GM19043 (cell line): ENCODE data around the gene SLC26A2.

ENCODE experiments used
- ATAC-seq: cut with Tn5 transposase; IDR thresholded peaks from one replicate; pipeline ENCODE4 v1.9.1; 2021; ENCODE audit warnings: low read depth; ENCODE audit not compliant: unreplicated experiment

The SLC26A2 gene

DNA sequence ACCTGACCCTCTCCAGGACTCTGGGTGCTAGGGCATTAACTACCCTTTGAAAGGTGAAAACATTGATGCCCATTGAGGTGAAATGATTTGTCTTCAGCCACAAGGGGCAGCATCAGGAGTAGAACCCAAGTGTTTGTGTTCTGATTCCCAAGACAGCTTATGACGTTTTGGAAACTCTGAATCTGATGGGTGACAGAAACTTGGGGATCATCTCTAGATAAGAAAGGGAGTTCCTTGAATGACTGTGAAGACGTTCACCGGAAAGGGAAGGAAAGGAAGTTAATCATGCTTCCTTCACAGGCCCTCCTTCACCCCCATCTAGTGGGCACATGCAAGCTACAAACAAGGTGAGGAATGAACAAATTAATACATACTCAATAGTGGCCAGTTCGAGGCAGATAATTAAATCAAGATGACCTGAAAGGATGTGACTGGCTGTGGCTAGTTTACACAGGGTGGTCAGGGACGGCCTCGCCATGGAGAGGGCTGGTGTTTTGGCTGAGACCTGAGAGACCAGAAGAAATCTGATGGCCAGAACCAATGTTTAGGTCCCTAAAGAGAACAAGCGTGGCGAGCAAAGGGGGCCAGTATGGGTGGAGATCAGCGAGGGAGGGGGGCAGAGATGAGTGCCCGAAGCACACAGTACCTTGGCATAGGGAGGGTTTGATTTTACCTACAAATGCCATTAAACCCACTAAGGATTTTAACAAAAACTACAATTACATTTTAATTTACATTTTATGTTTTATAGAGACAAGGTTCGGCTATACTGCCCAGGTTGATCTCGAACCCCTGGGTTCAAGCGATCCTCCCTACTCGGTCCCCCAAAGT, 937 bp upstream of the SLC26A2 start:
- no peak for ATAC-seq

DNA sequence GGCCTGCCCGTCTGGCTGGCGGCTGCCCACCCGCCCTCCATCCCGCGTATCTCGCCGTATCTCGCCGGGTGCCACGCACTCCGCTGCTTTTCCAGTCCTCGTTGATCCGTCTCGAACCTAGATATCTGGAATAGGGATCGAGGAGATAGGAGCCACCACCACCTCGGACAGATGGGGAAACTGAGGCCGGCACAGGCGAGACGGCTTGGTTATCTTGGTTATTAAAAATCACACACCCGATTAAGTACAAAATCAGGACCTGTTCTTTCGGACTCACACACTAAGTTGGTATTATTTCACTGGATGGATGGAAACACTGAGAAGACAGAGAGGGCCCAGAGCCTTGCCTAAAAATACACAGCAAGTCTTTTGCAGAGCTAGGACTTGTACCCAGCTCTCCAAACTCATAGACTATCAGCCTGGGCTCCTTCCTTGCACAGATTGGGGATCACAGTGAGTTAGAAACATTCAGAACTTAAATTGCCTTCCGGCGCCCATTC, 678 bp downstream of the SLC26A2 start:
- no peak for ATAC-seq

DNA sequence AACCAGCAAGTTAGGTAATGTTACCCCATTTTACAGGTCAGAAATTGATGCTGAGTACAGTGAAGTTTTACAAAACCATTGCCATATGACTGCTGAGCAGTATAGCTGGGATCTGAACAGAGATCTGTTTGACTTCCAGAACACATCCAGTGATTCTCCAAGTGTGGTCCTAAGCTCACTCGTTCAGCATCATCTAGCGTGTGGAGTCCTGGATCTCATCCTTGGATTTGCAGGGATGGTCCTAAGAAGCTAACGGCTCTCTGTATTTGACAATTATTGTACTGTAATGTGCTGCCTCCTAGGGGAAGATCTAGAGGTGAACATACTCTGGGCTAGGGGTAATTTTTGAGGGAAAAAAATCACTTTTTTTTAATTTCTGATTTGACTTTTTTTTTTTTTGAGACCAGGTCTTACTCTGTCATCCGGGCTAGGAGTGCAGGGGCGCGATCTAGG, 1.4 kb downstream of the SLC26A2 start:
- no peak for ATAC-seq

DNA sequence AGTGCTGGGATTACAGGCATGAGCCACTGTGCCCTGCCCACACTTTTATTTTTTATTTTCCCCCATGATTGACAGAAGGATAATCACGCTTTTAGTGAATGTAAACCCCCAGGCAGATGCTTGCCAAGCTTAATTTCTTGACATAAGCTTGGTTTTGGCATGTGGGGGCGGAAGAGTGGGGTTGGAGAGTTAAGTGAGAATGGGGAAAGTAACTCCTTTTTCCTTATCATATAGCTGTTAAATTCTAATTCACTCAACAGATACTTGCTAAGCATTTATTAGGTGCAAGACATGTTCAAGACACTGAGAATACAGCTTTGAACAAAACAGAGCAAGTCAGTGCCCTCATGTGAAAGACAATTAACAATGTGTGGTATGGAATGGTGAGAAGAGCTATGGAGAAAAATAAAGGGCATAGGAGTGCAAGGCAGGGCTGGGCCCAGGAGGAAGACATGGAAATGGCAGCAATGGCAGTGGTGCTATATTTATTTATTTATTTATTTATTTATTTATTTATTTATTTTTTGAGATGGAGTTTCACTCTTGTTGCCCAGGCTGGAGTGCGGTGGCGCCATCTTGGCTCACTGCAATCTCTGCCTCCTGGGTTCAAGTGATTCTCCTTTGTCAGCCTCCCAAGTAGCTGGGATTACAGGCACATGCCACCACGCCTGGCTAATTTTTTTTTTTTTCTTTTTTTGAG, 2.2 kb downstream of the SLC26A2 start:
- ATAC-seq, result no peak

DNA sequence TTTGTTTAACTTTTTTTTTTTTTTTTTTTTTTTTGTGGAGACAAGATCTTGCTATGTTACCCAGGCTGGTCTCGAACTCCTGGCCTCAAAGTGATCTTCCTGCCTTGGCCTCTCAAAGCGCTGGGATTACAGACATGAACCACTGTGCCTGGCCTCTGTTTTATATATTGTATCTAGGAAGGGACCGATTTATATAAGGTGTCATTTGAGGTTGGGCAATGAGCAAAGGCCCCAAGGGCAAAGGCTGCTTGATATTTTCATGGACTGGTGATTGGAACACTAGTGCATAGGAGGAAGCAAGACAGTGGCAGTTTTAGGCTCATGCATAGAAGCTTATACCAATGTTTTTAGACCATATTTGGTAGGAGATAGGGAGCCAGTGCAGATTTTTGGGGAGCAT, 3.2 kb downstream of the SLC26A2 start:
- ATAC-seq, result no peak

DNA sequence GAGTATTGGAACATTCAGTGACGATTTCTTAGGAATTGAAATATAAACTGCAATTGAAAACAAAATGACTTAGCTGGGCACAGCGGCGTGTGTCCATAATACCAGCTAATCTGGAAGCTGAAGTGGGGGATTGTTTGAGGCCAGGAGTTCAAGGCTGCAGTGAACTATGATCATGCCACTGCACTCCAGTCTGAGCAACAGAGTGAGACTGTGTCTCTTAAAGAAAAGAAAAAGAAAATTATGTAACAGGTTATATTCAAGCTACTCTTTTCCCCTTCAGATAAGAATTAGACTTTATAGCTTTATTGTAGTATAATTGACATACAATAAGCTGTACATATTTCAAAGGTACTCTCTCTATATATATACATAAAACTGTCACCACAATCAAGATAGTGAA, 6.4 kb downstream of the SLC26A2 start:
- no peak for ATAC-seq

DNA sequence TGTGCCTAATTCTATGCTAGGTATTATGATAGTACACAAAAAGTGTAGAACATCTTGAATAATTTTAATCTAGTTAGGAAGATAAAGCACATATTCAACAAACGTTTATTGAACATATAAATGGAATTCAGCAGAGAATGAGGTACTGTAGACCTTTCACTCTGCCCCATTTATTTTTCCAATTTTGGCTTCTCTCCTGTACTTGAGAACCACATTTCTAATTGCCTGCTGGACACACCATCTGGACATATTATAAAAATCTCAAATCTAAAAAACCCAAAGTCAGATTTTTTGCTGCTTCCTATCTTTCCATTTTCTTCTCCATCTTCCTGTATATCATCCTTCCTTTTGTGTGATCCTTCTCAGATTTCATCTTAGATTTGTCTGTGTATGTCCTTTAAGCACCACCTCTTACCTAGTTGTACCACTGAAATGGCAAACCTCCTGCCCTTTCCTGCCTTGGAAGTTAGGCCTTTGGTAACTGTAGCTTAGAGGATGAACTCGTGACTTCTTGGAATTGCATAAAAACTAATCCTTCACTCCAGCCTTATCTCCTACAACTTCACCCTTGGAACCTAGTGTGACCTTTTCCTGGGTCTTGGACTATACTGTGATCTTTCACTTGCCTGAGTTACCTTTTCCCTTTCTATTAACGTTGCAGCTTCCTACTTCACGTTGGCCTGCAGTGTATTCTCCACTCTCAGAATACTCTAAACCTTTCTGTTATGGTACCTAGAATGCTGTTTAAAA, 8.8 kb downstream of the SLC26A2 start:
- ATAC-seq, result no peak

DNA sequence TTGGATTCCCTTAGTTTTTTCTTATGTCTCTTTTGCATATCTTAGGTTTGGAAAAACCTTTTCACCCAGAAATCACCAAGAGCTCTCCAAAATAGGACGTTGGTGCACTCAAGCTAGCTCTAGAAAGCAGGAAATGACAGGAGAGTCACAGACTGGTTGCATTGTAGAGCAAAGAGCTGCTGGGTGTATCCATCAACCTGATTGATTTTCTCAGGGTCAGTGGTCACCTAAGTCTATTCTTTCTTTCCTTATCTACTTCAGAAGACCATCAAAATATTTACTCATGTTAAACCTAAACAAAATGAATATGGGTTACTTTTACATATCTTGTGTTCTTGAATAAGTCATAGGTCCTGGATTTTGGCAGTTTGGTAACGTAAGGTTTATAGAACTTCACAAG, 14.9 kb downstream of the SLC26A2 start:
- no peak for ATAC-seq

DNA sequence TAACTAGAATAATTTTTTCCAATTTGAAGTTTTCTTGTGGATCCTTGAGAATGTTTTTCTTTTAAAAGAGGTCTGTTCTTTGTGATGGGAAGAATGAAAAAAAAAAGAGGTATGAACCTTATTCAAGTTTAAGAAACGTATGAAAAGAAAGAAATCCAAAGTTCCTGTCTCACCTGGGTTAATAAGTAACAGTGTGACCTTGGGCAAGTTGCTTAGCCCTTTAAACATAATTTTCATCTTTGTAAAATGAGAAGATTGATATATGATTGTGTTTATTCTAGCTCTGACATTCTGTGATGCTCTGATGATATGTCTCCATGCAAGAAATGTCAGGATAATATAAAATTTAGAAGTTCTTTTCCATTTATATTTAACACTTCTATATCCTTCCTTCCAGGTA, 19.3 kb downstream of the SLC26A2 start:
- no peak for ATAC-seq

DNA sequence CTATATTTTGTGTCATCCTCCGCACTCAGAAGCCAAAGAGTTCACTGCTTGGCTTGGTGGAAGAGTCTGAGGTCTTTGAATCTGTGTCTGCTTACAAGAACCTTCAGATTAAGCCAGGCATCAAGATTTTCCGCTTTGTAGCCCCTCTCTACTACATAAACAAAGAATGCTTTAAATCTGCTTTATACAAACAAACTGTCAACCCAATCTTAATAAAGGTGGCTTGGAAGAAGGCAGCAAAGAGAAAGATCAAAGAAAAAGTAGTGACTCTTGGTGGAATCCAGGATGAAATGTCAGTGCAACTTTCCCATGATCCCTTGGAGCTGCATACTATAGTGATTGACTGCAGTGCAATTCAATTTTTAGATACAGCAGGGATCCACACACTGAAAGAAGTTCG, 20.6 kb downstream of the SLC26A2 start:
- ATAC-seq, result no peak

DNA sequence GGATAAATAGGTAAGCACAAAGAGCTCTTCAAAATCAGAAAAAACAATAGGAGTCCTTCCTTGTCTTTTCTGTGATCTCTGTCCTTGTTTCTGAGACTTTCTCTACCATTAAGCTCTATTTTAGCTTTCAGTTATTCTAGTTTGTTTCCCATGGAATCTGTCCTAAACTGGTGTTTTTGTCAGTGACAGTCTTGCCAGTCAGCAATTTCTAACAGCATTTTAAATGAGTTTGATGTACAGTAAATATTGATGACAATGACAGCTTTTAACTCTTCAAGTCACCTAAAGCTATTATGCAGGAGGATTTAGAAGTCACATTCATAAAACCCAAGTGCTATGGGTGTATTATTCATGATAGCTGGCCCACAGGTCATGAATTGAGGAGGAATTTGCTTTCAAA, 21.9 kb downstream of the SLC26A2 start:
- ATAC-seq, result no peak

DNA sequence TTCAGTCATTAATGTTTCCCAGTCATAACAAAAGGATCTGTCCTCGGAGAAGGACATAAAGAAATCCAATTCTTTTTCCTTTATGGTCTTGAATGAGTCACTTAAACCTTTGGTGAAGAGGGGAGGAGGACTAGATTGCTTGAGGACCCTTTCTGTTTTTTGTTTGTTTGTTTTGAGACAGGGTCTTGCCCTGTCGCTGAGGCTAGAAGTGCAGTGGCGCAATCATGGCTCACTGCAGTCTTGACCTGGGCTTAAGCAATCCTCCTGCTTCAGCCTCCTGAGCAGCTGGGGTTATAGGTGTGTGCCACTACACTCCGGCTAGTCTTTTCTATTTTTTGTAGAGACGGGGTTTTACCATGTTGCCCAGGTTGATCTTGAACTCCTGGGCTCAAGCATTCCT, 27.6 kb downstream of the SLC26A2 start:
- ATAC-seq, result no peak

DNA sequence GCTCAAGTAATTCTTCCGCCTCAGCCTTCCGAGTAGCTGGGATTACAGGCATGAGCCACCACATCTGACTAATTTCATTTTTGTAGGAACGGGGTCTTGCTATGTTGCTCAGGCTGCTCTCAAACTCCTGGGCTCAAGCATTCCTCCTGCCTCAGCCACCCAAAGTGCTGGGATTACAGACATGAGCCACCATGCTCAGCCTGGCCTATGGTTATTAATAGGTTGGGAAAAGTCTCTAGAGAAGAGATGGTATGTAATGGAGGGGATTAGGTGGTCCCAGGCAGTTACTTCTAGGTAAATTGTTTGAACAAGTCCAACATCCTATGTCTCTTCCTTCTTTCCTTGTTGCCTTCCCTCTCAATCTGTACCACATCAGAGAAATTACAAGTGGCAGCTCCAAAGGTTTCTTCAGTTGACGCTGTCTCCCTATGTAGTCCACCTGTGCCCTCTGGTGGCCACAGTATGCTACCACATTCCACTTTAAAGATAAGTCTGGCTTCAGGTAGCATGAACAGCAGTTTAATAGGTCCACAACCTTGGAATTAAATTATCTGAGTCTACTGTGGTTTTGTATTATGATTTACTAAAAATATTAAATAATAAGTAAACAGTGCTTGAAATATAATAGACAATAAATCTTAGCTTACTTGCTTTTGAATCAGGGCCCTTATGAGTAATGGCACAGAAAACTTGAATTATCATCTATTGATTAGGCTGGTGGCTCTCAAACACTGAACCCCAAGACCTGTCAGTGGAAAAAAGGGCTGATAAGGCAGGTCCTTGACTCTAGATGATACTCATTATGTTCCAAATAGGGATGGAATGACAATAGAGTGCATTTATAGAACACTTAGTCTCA, 30.2 kb downstream of the SLC26A2 start:
- no peak for ATAC-seq

DNA sequence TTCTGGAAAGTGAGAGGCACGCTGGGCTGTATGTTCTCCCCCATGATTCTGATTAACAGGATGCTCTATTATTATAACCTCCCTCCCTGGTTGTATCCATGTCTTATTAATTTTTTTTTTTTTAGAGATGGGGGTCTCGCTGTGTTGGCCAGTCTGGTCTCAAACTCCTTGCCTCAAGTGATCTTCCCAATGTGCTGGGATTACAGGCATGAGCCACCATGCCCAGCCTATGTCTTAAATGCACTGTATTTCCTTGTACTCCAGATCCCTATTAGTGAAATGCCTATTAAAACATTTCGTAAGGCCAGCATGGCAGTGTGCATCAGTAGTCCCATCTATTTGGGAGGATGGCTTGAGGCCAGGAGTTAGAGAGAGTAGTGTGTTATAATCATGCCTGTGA, 32.9 kb downstream of the SLC26A2 start:
- no peak for ATAC-seq

DNA sequence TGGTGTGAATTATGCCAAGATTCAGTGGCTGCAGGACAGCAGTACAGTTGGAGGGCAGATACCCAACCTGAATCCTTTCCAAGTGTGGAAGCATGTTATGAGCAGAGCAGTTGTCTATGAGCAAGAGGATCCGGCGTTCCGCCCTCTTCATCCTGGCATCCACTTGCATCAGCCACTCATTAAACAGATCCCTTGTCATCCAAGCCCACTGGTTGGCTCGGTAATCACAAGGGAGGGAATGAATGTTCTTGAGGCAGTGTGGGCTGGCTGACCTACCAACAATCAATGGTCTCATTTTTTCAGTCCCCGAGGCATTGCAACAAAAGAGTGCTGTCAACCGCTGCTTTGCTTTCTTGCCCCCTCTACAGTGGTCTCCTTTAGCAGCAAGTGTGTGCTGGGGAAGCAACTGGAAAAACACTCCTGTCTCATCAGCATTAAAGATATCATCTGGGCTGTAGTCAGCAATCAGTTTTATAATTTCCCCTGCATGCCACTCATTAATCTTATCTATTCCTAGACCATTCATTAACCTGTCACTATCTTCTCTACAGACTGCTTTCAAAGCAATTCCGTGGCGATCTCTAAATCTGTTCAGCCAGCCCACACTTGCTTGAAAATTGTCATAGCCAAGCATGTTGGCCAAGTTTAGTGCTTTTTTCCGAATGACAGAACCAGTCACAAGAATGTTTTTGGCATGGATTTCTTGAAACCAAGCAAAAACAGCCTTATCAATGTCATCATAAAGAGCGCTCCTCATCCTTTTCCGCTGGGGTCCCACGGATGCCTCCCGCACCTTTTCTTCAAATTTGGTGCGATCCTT, 35.0 kb downstream of the SLC26A2 start:
- ATAC-seq, result no peak

DNA sequence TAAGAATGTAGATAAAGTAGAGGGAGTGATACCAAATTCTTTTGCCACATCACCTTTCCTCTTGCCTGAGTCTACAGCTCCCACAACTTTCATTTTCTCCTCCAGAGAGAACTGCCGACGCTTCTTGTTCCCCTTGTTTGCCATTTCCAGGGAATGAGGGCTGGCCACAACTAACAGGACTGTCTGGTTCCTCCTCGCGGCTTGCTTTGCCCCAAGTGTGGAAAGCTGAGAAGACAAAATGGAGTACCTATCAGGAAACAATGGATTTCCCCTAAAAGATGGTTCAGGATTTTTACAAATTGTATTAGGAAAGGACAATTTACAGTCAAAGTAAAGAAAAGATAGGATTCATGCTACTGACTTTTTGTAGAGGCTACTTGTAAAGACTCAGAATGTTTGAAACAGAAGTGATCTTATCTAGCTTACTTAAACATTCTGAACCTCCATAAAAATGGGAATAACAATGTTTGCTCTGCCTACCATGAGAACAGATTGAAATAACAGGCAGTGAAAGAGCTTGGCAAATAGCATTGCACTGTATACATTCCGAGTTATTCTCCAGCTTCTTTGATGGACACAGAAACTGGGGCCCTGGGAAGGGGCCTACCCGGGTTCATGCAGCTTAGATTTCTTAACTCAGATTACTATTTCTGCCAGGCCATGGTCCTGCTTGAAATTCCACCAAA, 35.8 kb downstream of the SLC26A2 start:
- no peak for ATAC-seq

DNA sequence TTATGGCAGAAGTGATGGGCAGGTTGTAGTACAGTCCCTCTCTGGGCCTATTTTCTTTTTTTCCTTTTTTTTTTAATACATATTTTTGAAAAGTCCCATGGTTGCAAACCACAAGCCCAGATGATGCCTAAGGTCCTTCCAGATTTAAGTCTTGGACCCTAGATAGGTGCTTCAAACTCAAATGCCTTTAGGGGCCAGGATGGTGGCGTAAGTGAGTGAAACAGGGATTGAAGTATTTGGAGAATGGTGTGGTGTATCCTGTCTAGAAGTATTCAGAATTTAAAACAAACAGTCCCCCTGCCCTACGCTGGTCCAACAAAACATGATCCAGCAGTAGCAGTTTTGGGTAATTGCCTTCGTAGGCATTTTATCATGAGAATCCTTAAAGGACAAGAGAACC, 37.7 kb downstream of the SLC26A2 start:
- no peak for ATAC-seq

DNA sequence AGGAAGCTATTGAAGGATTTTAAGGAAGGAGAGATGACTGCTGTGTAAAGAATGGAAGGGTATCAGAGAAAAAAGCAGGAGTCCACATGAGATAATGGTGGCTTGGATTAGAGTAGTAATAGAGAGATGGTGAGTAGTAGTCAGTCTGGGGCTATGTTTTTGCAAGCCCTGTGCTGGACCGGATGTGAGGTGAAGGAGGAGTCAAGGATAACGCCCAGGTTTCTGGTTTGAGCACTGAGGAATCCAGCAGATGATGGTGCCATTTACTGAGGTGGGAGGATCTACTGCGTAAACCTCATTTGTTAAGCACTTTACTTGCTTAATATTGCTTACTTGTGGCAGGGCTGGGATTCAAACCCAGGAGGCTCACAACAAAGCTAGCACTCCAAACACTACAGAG, 38.8 kb downstream of the SLC26A2 start:
- no peak for ATAC-seq

DNA sequence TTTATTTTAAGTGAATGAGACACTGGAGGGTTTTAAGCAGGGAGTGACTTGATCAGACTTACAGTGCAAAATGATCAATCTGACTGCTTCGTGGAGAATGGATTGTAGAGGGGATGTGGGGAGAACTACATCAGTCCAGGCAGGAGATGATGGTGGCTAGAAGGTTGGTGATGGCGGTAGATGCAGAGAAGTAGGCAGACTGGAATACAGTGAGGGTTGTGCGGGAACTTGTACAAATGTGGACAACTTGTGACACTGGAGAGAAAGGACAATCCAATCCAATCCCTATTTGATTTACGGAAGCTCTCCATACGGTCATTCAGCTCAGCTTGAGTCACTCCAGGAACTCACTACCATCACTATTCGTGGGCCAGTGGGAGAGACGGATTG, 39.3 kb downstream of the SLC26A2 start:
- no peak for ATAC-seq
